Stimulated activated memory B cell treated with anti-CD40 and anti-IgM and Interleukin-4, amounts not matched to agents 10 μg/mL and 1 μg/mL and 100 μg/mL, for 72 hours (primary cell): ENCODE data around the gene THBS2.

Source experiments
- ATAC-seq: fragments of 150-1000 bp; cut with Tn5 transposase; 2 replicates; pipeline ENCODE4 v1.10.0; 2021
- H3K27ac Mint-ChIP-seq: one replicate; pipeline ENCODE4 v1.8.0; 2022; ENCODE audit warnings: mild to moderate bottlenecking, mixed read lengths
- H3K27me3 Mint-ChIP-seq: one replicate; pipeline ENCODE4 v1.8.0; 2022; ENCODE audit warnings: mixed read lengths
- H3K36me3 Mint-ChIP-seq: one replicate; pipeline ENCODE4 v1.8.0; 2022; ENCODE audit warnings: mixed read lengths
- H3K4me1 Mint-ChIP-seq: one replicate; pipeline ENCODE4 v1.8.0; 2022; ENCODE audit warnings: mixed read lengths
- H3K4me3 Mint-ChIP-seq: one replicate; pipeline ENCODE4 v1.8.0; 2022; ENCODE audit warnings: mild to moderate bottlenecking, moderate library complexity, mixed read lengths
- H3K9me3 Mint-ChIP-seq: one replicate; pipeline ENCODE4 v1.8.0; 2022; ENCODE audit warnings: mixed read lengths

The THBS2 gene

GRCh38 chr6:169233181-169233580 is 20.5 kb downstream of the THBS2 start:
- no peaks in the 10 kb centered on the region for H3K36me3 Mint-ChIP-seq
- H3K4me3 Mint-ChIP-seq, result no peak overlapping the region
- H3K9me3 Mint-ChIP-seq, result peaks cover 27% of the 10 kb centered on the region
- no peaks in the 10 kb centered on the region for H3K27me3 Mint-ChIP-seq
- no peaks in the 10 kb centered on the region for H3K4me1 Mint-ChIP-seq
- no peak overlapping the region for H3K27ac Mint-ChIP-seq
- no peak for ATAC-seq

- no peak overlapping the region for H3K27ac Mint-ChIP-seq
- H3K4me1 Mint-ChIP-seq, result no peaks in the 10 kb centered on the region
- ATAC-seq, result no peak
- no peaks in the 10 kb centered on the region for H3K27me3 Mint-ChIP-seq
- H3K9me3 Mint-ChIP-seq, result peaks cover 27% of the 10 kb centered on the region
- H3K36me3 Mint-ChIP-seq, result no peaks in the 10 kb centered on the region
- H3K4me3 Mint-ChIP-seq, result no peak overlapping the region
These were observed 21.1 kb downstream of the THBS2 start for GRCh38 chr6:169232507-169232931.

- Mint-ChIP-seq H3K36me3 (no peaks in the 10 kb centered on the region), H3K4me3 (no peak overlapping the region), H3K9me3 (peaks cover 27% of the 10 kb centered on the region), H3K4me1 (no peaks in the 10 kb centered on the region), H3K27ac (no peak overlapping the region), H3K27me3 (peaks cover 1% of the 10 kb centered on the region)
- peak; percentile 36 for ATAC-seq
These were observed 21.7 kb downstream of the THBS2 start for GRCh38 chr6:169231790-169232506.

GRCh38 chr6:169230946-169231789 is 22.5 kb downstream of the THBS2 start:
- Mint-ChIP-seq H3K4me3 (no peak overlapping the region), H3K9me3 (peaks cover 21% of the 10 kb centered on the region), H3K27me3 (peaks cover 8% of the 10 kb centered on the region), H3K27ac (no peak overlapping the region), H3K4me1 (no peaks in the 10 kb centered on the region), H3K36me3 (no peaks in the 10 kb centered on the region)
- ATAC-seq, result no peak

GRCh38 chr6:169230322-169230665 is 23.4 kb downstream of the THBS2 start:
- ATAC-seq, result no peak
- Mint-ChIP-seq H3K36me3 (no peaks in the 10 kb centered on the region), H3K4me3 (no peak overlapping the region), H3K27me3 (peaks cover 9% of the 10 kb centered on the region), H3K4me1 (no peaks in the 10 kb centered on the region), H3K9me3 (peaks cover 14% of the 10 kb centered on the region), H3K27ac (no peak overlapping the region)

- Mint-ChIP-seq H3K27ac (no peak overlapping the region), H3K9me3 (peaks cover 14% of the 10 kb centered on the region), H3K4me1 (no peaks in the 10 kb centered on the region), H3K4me3 (no peak overlapping the region), H3K36me3 (no peaks in the 10 kb centered on the region), H3K27me3 (peaks cover 14% of the 10 kb centered on the region)
- ATAC-seq, result no peak
These were observed 23.9 kb downstream of the THBS2 start for GRCh38 chr6:169229615-169230321.

GRCh38 chr6:169227116-169227515 is 26.5 kb downstream of the THBS2 start:
- H3K27ac Mint-ChIP-seq, result no peak overlapping the region
- peaks cover 20% of the 10 kb centered on the region for H3K27me3 Mint-ChIP-seq
- H3K36me3 Mint-ChIP-seq, result no peaks in the 10 kb centered on the region
- ATAC-seq, result no peak
- H3K4me3 Mint-ChIP-seq, result no peak overlapping the region
- no peaks in the 10 kb centered on the region for H3K4me1 Mint-ChIP-seq
- no peaks in the 10 kb centered on the region for H3K9me3 Mint-ChIP-seq

GRCh38 chr6:169225887-169226286 is 27.8 kb downstream of the THBS2 start:
- Mint-ChIP-seq H3K9me3 (no peaks in the 10 kb centered on the region), H3K27ac (no peak overlapping the region), H3K4me3 (no peak overlapping the region), H3K27me3 (peaks cover 20% of the 10 kb centered on the region), H3K4me1 (no peaks in the 10 kb centered on the region), H3K36me3 (no peaks in the 10 kb centered on the region)
- ATAC-seq, result no peak

- no peak for ATAC-seq
- Mint-ChIP-seq H3K9me3 (no peaks in the 10 kb centered on the region), H3K4me3 (no peak overlapping the region), H3K36me3 (no peaks in the 10 kb centered on the region), H3K27me3 (peaks cover 20% of the 10 kb centered on the region), H3K4me1 (no peaks in the 10 kb centered on the region), H3K27ac (no peak overlapping the region)
These were observed 28.5 kb downstream of the THBS2 start for GRCh38 chr6:169225131-169225576.

GRCh38 chr6:169224716-169225115 is 28.9 kb downstream of the THBS2 start:
- no peak overlapping the region for H3K4me3 Mint-ChIP-seq
- no peaks in the 10 kb centered on the region for H3K36me3 Mint-ChIP-seq
- peaks cover 20% of the 10 kb centered on the region for H3K27me3 Mint-ChIP-seq
- no peaks in the 10 kb centered on the region for H3K4me1 Mint-ChIP-seq
- no peaks in the 10 kb centered on the region for H3K9me3 Mint-ChIP-seq
- H3K27ac Mint-ChIP-seq, result no peak overlapping the region
- ATAC-seq, result no peak

- Mint-ChIP-seq H3K27ac (no peak overlapping the region), H3K36me3 (no peaks in the 10 kb centered on the region), H3K4me3 (no peak overlapping the region), H3K4me1 (no peaks in the 10 kb centered on the region), H3K27me3 (peaks cover 20% of the 10 kb centered on the region), H3K9me3 (peaks cover 1% of the 10 kb centered on the region)
- no peak for ATAC-seq
These were observed 29.4 kb downstream of the THBS2 start for GRCh38 chr6:169224185-169224695.

GRCh38 chr6:169223006-169223405 is 30.6 kb downstream of the THBS2 start:
- Mint-ChIP-seq H3K4me3 (no peak overlapping the region), H3K4me1 (no peaks in the 10 kb centered on the region), H3K9me3 (peaks cover 13% of the 10 kb centered on the region), H3K36me3 (peaks cover 10% of the 10 kb centered on the region), H3K27ac (no peak overlapping the region), H3K27me3 (peaks cover 20% of the 10 kb centered on the region)
- no peak for ATAC-seq

- H3K4me3 Mint-ChIP-seq, result no peak overlapping the region
- peaks cover 12% of the 10 kb centered on the region for H3K36me3 Mint-ChIP-seq
- H3K9me3 Mint-ChIP-seq, result peaks cover 15% of the 10 kb centered on the region
- no peak overlapping the region for H3K27ac Mint-ChIP-seq
- no peak for ATAC-seq
- H3K27me3 Mint-ChIP-seq, result peaks cover 20% of the 10 kb centered on the region
- no peaks in the 10 kb centered on the region for H3K4me1 Mint-ChIP-seq
These were observed 31.5 kb downstream of the THBS2 start for GRCh38 chr6:169222126-169222525.

GRCh38 chr6:169221264-169221663 is 32.4 kb downstream of the THBS2 start:
- peaks cover 13% of the 10 kb centered on the region for H3K27me3 Mint-ChIP-seq
- H3K4me1 Mint-ChIP-seq, result no peaks in the 10 kb centered on the region
- H3K9me3 Mint-ChIP-seq, result peaks cover 15% of the 10 kb centered on the region
- ATAC-seq, result no peak
- peaks cover 12% of the 10 kb centered on the region for H3K36me3 Mint-ChIP-seq
- H3K27ac Mint-ChIP-seq, result no peak overlapping the region
- H3K4me3 Mint-ChIP-seq, result no peak overlapping the region
